ENCODE results near the gene RNF207. TPM values are rescaled to one million over a fixed set of nuclear protein-coding genes. Genes with fewer than 3 reads are reported as not detected.

Gene RNF207, protein sequence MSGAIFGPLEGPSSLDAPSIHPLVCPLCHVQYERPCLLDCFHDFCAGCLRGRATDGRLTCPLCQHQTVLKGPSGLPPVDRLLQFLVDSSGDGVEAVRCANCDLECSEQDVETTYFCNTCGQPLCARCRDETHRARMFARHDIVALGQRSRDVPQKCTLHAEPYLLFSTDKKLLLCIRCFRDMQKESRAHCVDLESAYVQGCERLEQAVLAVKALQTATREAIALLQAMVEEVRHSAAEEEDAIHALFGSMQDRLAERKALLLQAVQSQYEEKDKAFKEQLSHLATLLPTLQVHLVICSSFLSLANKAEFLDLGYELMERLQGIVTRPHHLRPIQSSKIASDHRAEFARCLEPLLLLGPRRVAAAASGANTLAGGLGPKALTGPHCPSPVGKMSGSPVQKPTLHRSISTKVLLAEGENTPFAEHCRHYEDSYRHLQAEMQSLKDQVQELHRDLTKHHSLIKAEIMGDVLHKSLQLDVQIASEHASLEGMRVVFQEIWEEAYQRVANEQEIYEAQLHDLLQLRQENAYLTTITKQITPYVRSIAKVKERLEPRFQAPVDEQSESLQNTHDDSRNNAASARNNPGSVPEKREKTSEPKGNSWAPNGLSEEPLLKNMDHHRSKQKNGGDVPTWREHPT
- 1 to 10 TPM; 3.8 to 4.4 TPM for total RNA-seq

DNA sequence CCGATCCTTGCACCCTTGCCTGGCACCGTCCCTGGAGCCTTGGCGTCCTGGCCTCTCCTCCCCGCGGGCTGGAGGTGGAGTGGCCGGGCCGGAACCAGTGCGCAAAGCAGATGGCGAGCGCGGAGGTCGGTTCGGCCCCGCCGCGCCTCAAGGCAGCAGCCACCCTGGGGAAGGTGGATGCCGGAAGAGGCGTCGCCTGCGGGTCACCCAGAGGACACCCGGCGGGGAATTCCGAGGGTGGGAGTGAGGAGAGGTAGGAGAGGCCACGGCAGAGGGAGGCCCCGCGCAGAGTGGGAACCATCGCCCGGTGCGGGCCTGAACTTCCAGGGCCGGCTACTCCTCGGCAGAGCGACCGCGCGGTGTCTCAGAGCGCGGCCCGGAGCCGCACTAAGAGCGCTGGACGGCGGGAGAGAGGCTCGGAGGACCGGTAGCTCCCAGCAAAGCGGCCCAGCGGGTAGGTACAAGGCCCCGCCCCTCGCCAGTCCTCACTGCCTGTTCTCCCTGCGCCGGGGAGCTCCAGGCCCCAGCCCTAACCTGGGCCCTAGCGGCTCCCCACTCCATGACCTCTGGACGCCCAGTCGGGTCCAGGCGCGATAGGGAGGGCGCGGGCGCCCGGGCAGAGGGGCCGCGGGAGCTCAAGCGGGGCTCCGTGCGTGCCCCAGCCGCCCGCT, at the start of gene RNF207:
RNF207 (plus strand) TSS at position 271 of the 671 bp plus-strand sequence. CDS start 417 bp downstream, outside the sequence.

DNA sequence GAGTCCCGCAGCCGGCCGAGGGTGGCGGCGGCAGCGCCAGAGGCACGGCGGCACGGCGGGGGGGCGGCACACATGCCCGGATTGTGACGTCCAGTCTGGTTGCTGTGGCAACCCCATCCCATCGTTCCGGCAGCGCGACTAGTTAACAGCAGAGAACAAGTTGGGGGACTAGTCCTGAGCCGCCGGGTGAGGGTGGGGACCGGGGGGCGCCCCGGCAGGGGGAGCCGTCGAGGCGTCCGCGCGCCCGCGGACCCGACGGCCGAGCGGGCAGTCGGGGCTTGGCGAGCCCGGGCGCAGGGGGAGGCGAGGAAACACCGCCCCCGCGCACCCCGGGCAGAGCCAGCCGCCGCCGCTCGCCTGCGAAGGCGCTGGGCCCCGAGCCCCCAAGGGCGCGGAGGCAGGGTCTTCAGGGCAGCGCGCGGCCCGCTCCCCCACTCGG, 25.6 kb upstream of the RNF207 start, which contains the start of gene CHD5:
CHD5 (minus strand) TSS at position 54 of the 439 bp plus-strand sequence. CDS start 298 bp downstream, outside the sequence.

DNA sequence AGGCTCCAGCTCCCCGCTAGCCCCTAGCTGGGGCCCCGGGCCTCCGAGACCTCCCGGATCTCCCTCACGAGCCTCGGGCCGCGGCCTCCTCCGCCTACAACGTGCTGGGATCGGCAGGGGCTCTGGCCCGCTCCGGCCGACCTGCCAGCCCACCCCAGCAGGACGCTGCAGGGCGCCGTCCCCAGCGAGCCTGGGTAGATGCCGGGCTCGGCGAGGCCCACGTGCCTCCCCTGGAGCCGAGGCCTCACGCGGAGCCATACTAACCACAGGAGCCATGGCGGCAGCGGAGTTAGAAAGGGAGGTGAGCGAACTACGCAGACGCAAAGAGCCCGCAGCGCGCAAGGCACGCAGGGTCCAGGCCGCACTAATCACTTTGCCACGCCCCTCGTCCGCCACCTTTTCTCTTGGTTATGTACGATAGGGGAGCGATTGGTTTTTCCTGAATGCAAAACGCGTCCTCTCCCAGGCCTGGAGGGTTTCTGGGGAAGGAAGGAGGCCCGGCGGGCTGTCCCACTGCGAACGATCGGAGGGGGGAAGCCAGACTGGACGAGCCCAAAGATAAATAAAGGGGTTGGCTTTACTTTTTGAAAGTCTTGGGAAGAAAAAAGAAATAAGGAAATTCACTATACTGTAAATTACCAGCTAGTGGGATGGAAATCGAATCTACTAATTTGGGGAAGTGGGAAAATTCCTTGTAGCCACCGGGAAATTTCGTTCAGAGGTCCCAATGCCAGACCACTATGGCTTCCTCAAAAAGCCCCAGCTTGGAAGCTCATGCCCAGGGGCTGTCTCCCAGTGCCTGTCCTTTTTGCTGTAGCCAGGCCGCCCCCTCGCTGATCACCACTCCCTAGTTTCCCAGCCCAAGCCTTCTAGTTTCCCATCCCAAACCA, 6.4 kb upstream of the RNF207 start, which contains the start of gene RPL22:
RPL22 (minus strand) TSS at position 298 of the 890 bp plus-strand sequence; CDS start at position 276, 22 bp downstream.

DNA sequence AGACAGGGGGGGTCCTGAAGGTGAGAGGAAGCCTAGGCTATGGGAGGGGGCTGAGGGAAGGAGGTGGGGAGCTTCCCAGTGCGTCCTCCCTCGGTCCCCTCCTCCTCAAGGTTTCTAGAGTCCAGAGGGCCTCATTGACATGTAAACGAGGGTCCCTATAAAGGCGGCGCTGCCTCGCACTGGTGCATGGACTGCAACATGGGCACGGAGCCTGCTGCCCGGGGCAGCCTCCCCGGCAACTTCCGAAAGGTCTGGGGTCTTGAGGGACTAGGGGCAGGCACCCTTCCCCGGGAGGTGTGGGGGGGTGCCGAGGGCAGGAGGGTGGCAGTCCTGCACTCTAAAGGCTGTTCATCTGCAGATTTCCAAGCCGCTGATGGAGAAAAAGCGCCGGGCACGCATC, 38.1 kb downstream of the RNF207 start, which contains the start of gene HES3:
HES3 (plus strand) TSS at position 187 of the 400 bp plus-strand sequence; CDS start at position 374, 187 bp downstream.

DNA sequence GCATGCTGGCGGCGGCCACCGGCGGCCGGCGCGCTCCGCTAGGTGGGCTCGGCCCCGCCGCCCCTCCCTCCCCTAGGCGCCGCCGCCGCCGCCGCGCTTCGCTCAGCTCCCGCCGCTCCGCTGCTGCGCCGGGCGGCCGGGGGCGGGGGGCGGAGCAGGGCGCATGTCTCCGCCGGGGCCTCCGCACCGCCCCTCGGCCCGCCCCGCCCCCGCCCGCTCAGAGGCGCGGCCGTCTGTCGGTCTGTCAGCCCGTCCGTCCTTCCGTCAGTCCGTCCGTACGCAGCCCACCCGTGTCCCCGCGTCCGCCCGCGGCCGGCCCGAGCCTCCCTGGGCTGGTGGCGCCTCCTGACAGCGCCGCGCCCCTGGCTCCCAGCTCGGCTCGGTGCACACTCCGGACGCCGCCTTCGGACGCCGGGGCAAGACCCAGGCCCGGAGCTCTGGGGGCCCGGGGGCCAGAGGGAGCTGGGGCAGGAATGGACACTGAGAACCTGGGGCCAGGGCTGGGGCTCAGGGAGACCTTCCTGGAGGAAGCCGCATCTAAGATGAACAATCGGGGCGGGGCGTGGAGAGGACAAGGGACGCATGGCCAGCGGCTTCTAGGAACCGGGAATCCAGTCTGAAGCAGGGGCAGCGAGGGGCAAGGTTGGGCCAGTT, 55.2 kb downstream of the RNF207 start, which contains the start of gene GPR153:
GPR153 (minus strand) TSS at position 138 of the 654 bp plus-strand sequence. CDS start 6,193 bp downstream, outside the sequence.

Other genes with a start within 250 kb of the RNF207 start
- 10 to 100 TPM; 16.8 to 19.8 TPM for gene NPHP4, start 213.7 kb upstream of the RNF207 start, total RNA-seq
- gene KCNAB2, start 160.2 kb upstream of the RNF207 start, total RNA-seq = 100 to 1,000 TPM; 255 to 258 TPM
- gene CHD5, start 25.8 kb upstream of the RNF207 start, total RNA-seq = under 1 TPM; 0.02 to 0.10 TPM
- gene RPL22, start 6.5 kb upstream of the RNF207 start, total RNA-seq = 100 to 1,000 TPM; 481 to 567 TPM
- 10 to 100 TPM; 35.9 to 39.0 TPM for gene ICMT, start 29.8 kb downstream of the RNF207 start, total RNA-seq
- gene HES3, start 38.1 kb downstream of the RNF207 start, total RNA-seq = not detected
- gene GPR153, start 55.0 kb downstream of the RNF207 start, total RNA-seq = 1 to 10 TPM; 1.2 TPM
- 10 to 100 TPM; 51.0 to 52.9 TPM for gene ACOT7, start 187.6 kb downstream of the RNF207 start, total RNA-seq
- under 1 TPM; 0.12 to 0.35 TPM for gene HES2, start 213.8 kb downstream of the RNF207 start, total RNA-seq
- 1 to 10 TPM; 1.2 to 1.4 TPM for gene ESPN, start 218.7 kb downstream of the RNF207 start, total RNA-seq